Keratinocyte (primary cell): Measurements from ENCODE around the gene COL8A2.

ENCODE experiments used
- EZH2 ChIP-seq: IDR thresholded peaks from one replicate; pipeline ENCODE4 v1.6.1; 2012; ENCODE audit warnings: inconsistent platforms, mild to moderate bottlenecking, low read length, moderate library complexity
- TF ChIP-seq, protein P1 (sequence below), 3 experiments: IDR thresholded peaks in 1 of 3; conservative IDR thresholded peaks in 1 of 3; optimal IDR thresholded peaks in 1 of 3; 2 replicates in 2 of 3; 3 replicates in 1 of 3; pipeline versions ENCODE3 to v1.5.1; 2011; ENCODE audit warnings: low read length in 3 of 3, mild to moderate bottlenecking in 3 of 3, moderate library complexity in 2 of 3, control low read depth in 1 of 3, inconsistent platforms in 1 of 3; ENCODE audit not compliant: insufficient read depth in 2 of 3; ENCODE audit errors: extremely low read depth in 1 of 3

DNA sequence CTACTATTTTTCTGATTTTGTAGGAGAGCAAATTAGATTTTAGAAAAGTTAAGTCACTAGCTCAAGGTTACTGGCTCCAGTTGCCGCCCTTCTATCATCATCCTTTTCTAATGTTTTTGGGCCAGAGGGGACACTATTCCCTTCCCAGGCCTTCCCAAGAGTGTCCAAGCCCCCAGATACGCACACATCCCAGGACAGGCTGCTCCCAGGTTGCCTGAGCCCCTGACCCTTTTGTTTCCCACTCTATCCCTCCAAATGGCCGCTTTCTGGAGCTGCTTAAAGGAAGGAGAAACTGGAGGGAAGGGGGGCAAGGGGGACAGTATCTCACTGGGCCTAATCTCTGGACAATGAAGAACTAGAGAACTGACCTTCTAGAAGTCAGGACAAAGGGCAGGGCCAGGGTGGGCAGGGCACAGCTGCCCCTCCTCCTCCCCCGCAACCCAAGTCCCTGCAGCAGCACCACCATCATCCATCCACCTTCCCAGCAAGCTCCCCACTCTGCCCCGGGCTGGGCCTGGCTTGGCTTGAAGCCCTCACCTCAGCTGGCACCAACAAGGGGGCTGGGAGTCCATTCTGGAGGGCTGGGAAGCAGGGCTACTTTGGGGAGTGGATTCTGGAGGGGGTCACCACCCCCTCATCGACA, 29.9 kb upstream of the COL8A2 start:
- TF ChIP-seq, protein P1, sequence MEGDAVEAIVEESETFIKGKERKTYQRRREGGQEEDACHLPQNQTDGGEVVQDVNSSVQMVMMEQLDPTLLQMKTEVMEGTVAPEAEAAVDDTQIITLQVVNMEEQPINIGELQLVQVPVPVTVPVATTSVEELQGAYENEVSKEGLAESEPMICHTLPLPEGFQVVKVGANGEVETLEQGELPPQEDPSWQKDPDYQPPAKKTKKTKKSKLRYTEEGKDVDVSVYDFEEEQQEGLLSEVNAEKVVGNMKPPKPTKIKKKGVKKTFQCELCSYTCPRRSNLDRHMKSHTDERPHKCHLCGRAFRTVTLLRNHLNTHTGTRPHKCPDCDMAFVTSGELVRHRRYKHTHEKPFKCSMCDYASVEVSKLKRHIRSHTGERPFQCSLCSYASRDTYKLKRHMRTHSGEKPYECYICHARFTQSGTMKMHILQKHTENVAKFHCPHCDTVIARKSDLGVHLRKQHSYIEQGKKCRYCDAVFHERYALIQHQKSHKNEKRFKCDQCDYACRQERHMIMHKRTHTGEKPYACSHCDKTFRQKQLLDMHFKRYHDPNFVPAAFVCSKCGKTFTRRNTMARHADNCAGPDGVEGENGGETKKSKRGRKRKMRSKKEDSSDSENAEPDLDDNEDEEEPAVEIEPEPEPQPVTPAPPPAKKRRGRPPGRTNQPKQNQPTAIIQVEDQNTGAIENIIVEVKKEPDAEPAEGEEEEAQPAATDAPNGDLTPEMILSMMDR (optimal IDR thresholded peaks at IDR 0.05 in 1 of 3, IDR thresholded peaks at IDR 0.05 in 1 of 3, conservative IDR thresholded peaks at IDR 0.05 in 1 of 3; ENCODE audit: extremely low read depth in 1 of 3, insufficient read depth in 2 of 3, low read length in 3 of 3), result no peak
- TF ChIP-seq EZH2, result no peak
